Inflammatory macrophage treated with lipopolysaccharide for 1 hour (primary cell): ENCODE results near the gene AFMID.
"Not testable (repeated sequence)": the region's sequence is repeated elsewhere in the genome, so short reads cannot be mapped to it uniquely, and the experiment has no call there.

Experiments used
- DNase-seq, 2 donors: peaks; one replicate each; pipeline ENCODE4 v3.0.0-alpha.2; 2020 to 2022

The AFMID gene

GRCh38 chr17:78224231-78225087 lies 37.3 kb downstream of the AFMID start:
- no peak for DNase-seq

GRCh38 chr17:78225088-78225865 lies 38.1 kb downstream of the AFMID start:
- no peak for DNase-seq

- DNase-seq, result no peak
These were observed 39.0 kb downstream of the AFMID start for GRCh38 chr17:78226055-78226758.

GRCh38 chr17:78226759-78227454 lies 39.7 kb downstream of the AFMID start:
- peak; percentile 58 to 71 for DNase-seq

- DNase-seq, result peak; percentile 68 to 88
These were observed 40.3 kb downstream of the AFMID start for GRCh38 chr17:78227455-78227916.

- no peak for DNase-seq
These were observed 41.0 kb downstream of the AFMID start for GRCh38 chr17:78228176-78228575.

- DNase-seq, result no peak
These were observed 43.2 kb downstream of the AFMID start for GRCh38 chr17:78230252-78230962.

GRCh38 chr17:78230996-78231935 lies 44.1 kb downstream of the AFMID start, which contains the start of gene TMEM235:
TMEM235 (plus strand) TSS chr17:78231631; CDS start chr17:78232024, 393 bp downstream.
- no peak for DNase-seq

GRCh38 chr17:78231991-78232858 lies 45.1 kb downstream of the AFMID start:
- no peak for DNase-seq

GRCh38 chr17:78232859-78233173 lies 45.7 kb downstream of the AFMID start:
- peak; percentile 38 to 47 for DNase-seq

GRCh38 chr17:78233678-78234077 lies 46.5 kb downstream of the AFMID start:
- DNase-seq, result no peak

- no peak for DNase-seq
These were observed 47.2 kb downstream of the AFMID start for GRCh38 chr17:78234261-78234865.

- DNase-seq, result not testable (repeated sequence)
These were observed 47.9 kb downstream of the AFMID start for GRCh38 chr17:78235022-78235421.

- no peak for DNase-seq
These were observed 48.7 kb downstream of the AFMID start for GRCh38 chr17:78235885-78236284.

GRCh38 chr17:78236362-78237127 lies 49.4 kb downstream of the AFMID start:
- DNase-seq, result no peak

GRCh38 chr17:78237401-78238012 lies 50.3 kb downstream of the AFMID start:
- DNase-seq, result no peak

GRCh38 chr17:78238823-78239488 lies 51.8 kb downstream of the AFMID start:
- DNase-seq, result no peak
